T-cell (primary cell): ENCODE measurements around the gene RFTN2. TPM values are rescaled to one million over a fixed set of nuclear protein-coding genes. Genes with fewer than 3 reads are reported as not detected.

Experiments
- ATAC-seq, 4 experiments: fragments of 200-7000 bp in 3 of 4; fragments of 150-1000 bp in 1 of 4; cut with Tn5 transposase; replicated peaks in 1 of 4; 1 replicate in 3 of 4; 2 replicates in 1 of 4; pipeline ENCODE4 v1.10.0; 2021; ENCODE audit warnings: moderate library complexity in 3 of 4, mild to moderate bottlenecking in 2 of 4, moderate number of reproducible peaks in 1 of 4
- CTCF ChIA-PET, 2 donors: fragments of 300-600 bp; sonication (Branson Sonifier 250); formaldehyde crosslinking; loops; one replicate each; lab custom pipeline; 2022; ENCODE audit warnings: antibody characterized with exemption in 2 of 2; lab: Charles Lee
- POLR2A ChIA-PET, 2 donors: fragments of 300-600 bp; sonication (Branson Sonifier 250); formaldehyde crosslinking; loops; one replicate each; lab custom pipeline; 2022; ENCODE audit warnings: antibody characterized with exemption in 2 of 2; lab: Charles Lee
- DNase-seq, 35 experiments: peaks; one replicate each; pipeline versions ENCODE4 v3.0.0 to v3.0.0-alpha.2; 2013 to 2023
- H3K27ac ChIP-seq: one replicate; pipeline ENCODE4 v1.5.1; 2013; ENCODE audit warnings: low read length
- H3K27me3 ChIP-seq, 2 experiments: replicated peaks in 1 of 2; 1 replicate in 1 of 2; 2 replicates in 1 of 2; pipeline versions ENCODE4 v1.6.1 to v1.7.0; 2013; ENCODE audit warnings: low read length in 1 of 2, mixed read lengths in 1 of 2; ENCODE audit not compliant: control insufficient read depth in 2 of 2, insufficient read depth in 2 of 2; ENCODE audit errors: extremely low read depth in 1 of 2
- H3K36me3 ChIP-seq, 2 donors: 1 replicate in 1 of 2; 2 replicates in 1 of 2; pipeline versions ENCODE4 v1.6.1 to v1.7.0; 2013; ENCODE audit warnings: low read length in 1 of 2; ENCODE audit not compliant: control insufficient read depth in 2 of 2, insufficient read depth in 1 of 2; ENCODE audit errors: extremely low read depth in 1 of 2
- H3K4me1 ChIP-seq, 2 experiments: 1 replicate in 1 of 2; 2 replicates in 1 of 2; pipeline versions ENCODE4 v1.6.1 to v1.7.0; 2013; ENCODE audit warnings: low read length in 2 of 2, mixed read lengths in 1 of 2; ENCODE audit not compliant: insufficient read depth in 2 of 2, control insufficient read depth in 1 of 2; ENCODE audit errors: extremely low read depth in 1 of 2
- H3K4me3 ChIP-seq, 2 donors: 1 replicate in 1 of 2; 2 replicates in 1 of 2; pipeline versions ENCODE4 v1.5.1 to v1.7.0; 2013; ENCODE audit warnings: mild to moderate bottlenecking in 2 of 2, low read length in 1 of 2, moderate library complexity in 1 of 2; ENCODE audit not compliant: control insufficient read depth in 1 of 2; ENCODE audit errors: extremely low read depth in 1 of 2
- H3K9me3 ChIP-seq: 2 replicates; pipeline ENCODE4 v1.7.0; 2013
- H3K27ac Mint-ChIP-seq, 2 donors: one replicate each; pipeline ENCODE4 v1.8.0; 2020 to 2021; ENCODE audit warnings: mild to moderate bottlenecking in 2 of 2, mixed read lengths in 2 of 2
- H3K27me3 Mint-ChIP-seq, 2 donors: one replicate each; pipeline ENCODE4 v1.8.0; 2021 to 2022; ENCODE audit warnings: mixed read lengths in 2 of 2
- H3K36me3 Mint-ChIP-seq: one replicate; pipeline ENCODE4 v1.8.0; 2021; ENCODE audit warnings: mixed read lengths
- H3K4me1 Mint-ChIP-seq, 3 donors: one replicate each; pipeline ENCODE4 v1.8.0; 2020 to 2022; ENCODE audit warnings: mixed read lengths in 3 of 3, mild to moderate bottlenecking in 1 of 3
- H3K4me3 Mint-ChIP-seq, 3 donors: one replicate each; pipeline ENCODE4 v1.8.0; 2020 to 2022; ENCODE audit warnings: mild to moderate bottlenecking in 3 of 3, mixed read lengths in 3 of 3, moderate library complexity in 3 of 3
- H3K9me3 Mint-ChIP-seq, 3 donors: one replicate each; pipeline ENCODE4 v1.8.0; 2020 to 2022; ENCODE audit warnings: mixed read lengths in 3 of 3
- WGBS: methylation state at CpG from one replicate; pipeline ENCODE4 v1.1.5; 2013; ENCODE audit warnings: missing lambda C conversion rate; ENCODE audit not compliant: insufficient coverage; 5-methylcytosine and 5-hydroxymethylcytosine counted together
- total RNA-seq, 35 experiments: library from RNA in 6 of 35; stranded (reverse) in 6 of 35; fragments of 120-200 nt in 1 of 35; gene quantifications; one replicate each; pipeline versions ENCODE4 v1.2.1 to v1.2.4 and lab custom pipeline; 2013 to 2026

Gene RFTN2
- total RNA-seq, 5 donors from 2014 or later (not counting 1 experiment from before 2014, with no cell fraction given) = 0.12 to 0.44 TPM; not detected in 3

GRCh38 chr2:197672371-197672893 lies 3.0 kb downstream of the RFTN2 start:
- H3K4me3 Mint-ChIP-seq = no peak overlapping the region
- H3K9me3 Mint-ChIP-seq = peaks cover 1 to 4% (median 3%) of the 10 kb centered on the region in 3 donors
- ATAC-seq (no peak), DNase-seq (no peak)
- ChIA-PET CTCF (no interaction called here), POLR2A (no interaction called here)
- Histone ChIP-seq H3K36me3 (no peaks in the 10 kb centered on the region), H3K4me3 (no peak overlapping the region), H3K9me3 (no peaks in the 10 kb centered on the region), H3K27me3 (peaks cover 0 to 9% of the 10 kb centered on the region in 2 experiments), H3K27ac (no peak overlapping the region), H3K4me1 (no peaks in the 10 kb centered on the region)
- no peaks in the 10 kb centered on the region for H3K4me1 Mint-ChIP-seq
- no peak overlapping the region for H3K27ac Mint-ChIP-seq
- peaks cover 14 to 25% of the 10 kb centered on the region in 2 donors for H3K27me3 Mint-ChIP-seq
- H3K36me3 Mint-ChIP-seq = no peaks in the 10 kb centered on the region
- no CpG with 5 or more reads among the region's 1 CpG for WGBS

- no peak overlapping the region for H3K27ac ChIP-seq
- no peak for ATAC-seq
- peaks cover 14 to 17% (median 15%) of the 10 kb centered on the region in 3 donors for H3K9me3 Mint-ChIP-seq
These were observed 6.3 kb downstream of the RFTN2 start for GRCh38 chr2:197669077-197669476.

GRCh38 chr2:197668296-197668695 lies 7.1 kb downstream of the RFTN2 start:
- peaks cover 3% of the 10 kb centered on the region for H3K36me3 Mint-ChIP-seq
- no peaks in the 10 kb centered on the region for H3K4me1 Mint-ChIP-seq
- H3K9me3 ChIP-seq = no peaks in the 10 kb centered on the region
- H3K27ac ChIP-seq = no peak overlapping the region
- WGBS = 97% methylated on average over 2 of the region's 3 CpGs
- peaks cover 0 to 9% of the 10 kb centered on the region in 2 experiments for H3K27me3 ChIP-seq
- no peak overlapping the region for H3K4me3 ChIP-seq
- no peaks in the 10 kb centered on the region for H3K36me3 ChIP-seq
- H3K4me1 ChIP-seq = no peaks in the 10 kb centered on the region
- H3K27me3 Mint-ChIP-seq = peaks cover 11 to 21% of the 10 kb centered on the region in 2 donors
- ATAC-seq (no peak), DNase-seq (no peak)
- H3K9me3 Mint-ChIP-seq = peaks cover 14 to 17% (median 15%) of the 10 kb centered on the region in 3 donors
- H3K27ac Mint-ChIP-seq = no peak overlapping the region
- POLR2A ChIA-PET = no interaction called here
- H3K4me3 Mint-ChIP-seq = no peak overlapping the region
- CTCF ChIA-PET = no interaction called here

More at GRCh38 chr2:197669077-197669476, 6.3 kb downstream of the RFTN2 start:
- Histone ChIP-seq H3K4me3 (no peak overlapping the region), H3K27me3 (peaks cover 0 to 9% of the 10 kb centered on the region in 2 experiments), H3K9me3 (no peaks in the 10 kb centered on the region), H3K4me1 (no peaks in the 10 kb centered on the region), H3K36me3 (no peaks in the 10 kb centered on the region)
- H3K36me3 Mint-ChIP-seq = peaks cover 3% of the 10 kb centered on the region
- CTCF ChIA-PET = no interaction called here
- H3K27ac Mint-ChIP-seq = no peak overlapping the region
- H3K4me1 Mint-ChIP-seq = no peaks in the 10 kb centered on the region
- POLR2A ChIA-PET = no interaction called here
- H3K27me3 Mint-ChIP-seq = peaks cover 11 to 21% of the 10 kb centered on the region in 2 donors
- H3K4me3 Mint-ChIP-seq = no peak overlapping the region
- no peak for DNase-seq

GRCh38 chr2:197666277-197666676 lies 9.1 kb downstream of the RFTN2 start:
- POLR2A ChIA-PET = no interaction called here
- DNase-seq (no peak), ATAC-seq (no peak)
- H3K27ac ChIP-seq = no peak overlapping the region
- H3K4me1 ChIP-seq = no peaks in the 10 kb centered on the region
- Mint-ChIP-seq H3K36me3 (peaks cover 3% of the 10 kb centered on the region), H3K4me3 (no peak overlapping the region), H3K9me3 (peaks cover 14 to 21% (median 17%) of the 10 kb centered on the region in 3 donors), H3K4me1 (no peaks in the 10 kb centered on the region), H3K27me3 (peaks cover 6% of the 10 kb centered on the region in 2 donors), H3K27ac (no peak overlapping the region)
- H3K36me3 ChIP-seq = no peaks in the 10 kb centered on the region
- H3K27me3 ChIP-seq = peaks cover 0 to 9% of the 10 kb centered on the region in 2 experiments
- CTCF ChIA-PET = no interaction called here
- H3K4me3 ChIP-seq = no peak overlapping the region
- no peaks in the 10 kb centered on the region for H3K9me3 ChIP-seq

- WGBS = no CpG with 5 or more reads among the region's 3 CpGs
- Mint-ChIP-seq H3K27me3 (no peaks in the 10 kb centered on the region), H3K36me3 (peaks cover 3% of the 10 kb centered on the region), H3K27ac (no peak overlapping the region), H3K4me1 (no peaks in the 10 kb centered on the region), H3K9me3 (peaks cover 7 to 15% (median 8%) of the 10 kb centered on the region in 3 donors), H3K4me3 (no peak overlapping the region)
- no peak overlapping the region for H3K4me3 ChIP-seq
- H3K27ac ChIP-seq = no peak overlapping the region
- H3K9me3 ChIP-seq = no peaks in the 10 kb centered on the region
- ChIA-PET CTCF (no interaction called here), POLR2A (no interaction called here)
- no peak for DNase-seq
- no peaks in the 10 kb centered on the region for H3K36me3 ChIP-seq
- ATAC-seq = no peak
- no peaks in the 10 kb centered on the region for H3K27me3 ChIP-seq
- no peaks in the 10 kb centered on the region for H3K4me1 ChIP-seq
These were observed 13.8 kb downstream of the RFTN2 start for GRCh38 chr2:197661626-197662025.

GRCh38 chr2:197657562-197657961 lies 17.8 kb downstream of the RFTN2 start:
- H3K9me3 ChIP-seq = no peaks in the 10 kb centered on the region
- CTCF ChIA-PET = no interaction called here
- Mint-ChIP-seq H3K4me3 (no peak overlapping the region), H3K36me3 (no peaks in the 10 kb centered on the region), H3K27me3 (no peaks in the 10 kb centered on the region), H3K27ac (no peak overlapping the region), H3K4me1 (no peaks in the 10 kb centered on the region), H3K9me3 (peaks cover 0 to 6% (median 0%) of the 10 kb centered on the region in 3 donors)
- H3K27me3 ChIP-seq = no peaks in the 10 kb centered on the region
- H3K4me1 ChIP-seq = no peaks in the 10 kb centered on the region
- POLR2A ChIA-PET = no interaction called here
- H3K4me3 ChIP-seq = no peak overlapping the region
- H3K36me3 ChIP-seq = no peaks in the 10 kb centered on the region
- ATAC-seq = no peak
- no peak overlapping the region for H3K27ac ChIP-seq
- DNase-seq = no peak
